HG02870 (cell line): ENCODE results near the gene PARVA.

Experiments
- ATAC-seq: cut with Tn5 transposase; IDR thresholded peaks from one replicate; pipeline ENCODE4 v1.9.1; 2021; ENCODE audit warnings: mild to moderate bottlenecking, moderate library complexity; ENCODE audit not compliant: unreplicated experiment

PARVA gene

GRCh38 chr11:12524865-12525264 lies 147.5 kb downstream of the PARVA start:
- ATAC-seq, result no peak

GRCh38 chr11:12525466-12526055 lies 148.2 kb downstream of the PARVA start:
- no peak for ATAC-seq

GRCh38 chr11:12526789-12527188 lies 149.4 kb downstream of the PARVA start:
- ATAC-seq, result no peak

- ATAC-seq, result no peak
These were observed 151.1 kb downstream of the PARVA start for GRCh38 chr11:12528487-12528886.

GRCh38 chr11:12529041-12529440 lies 151.7 kb downstream of the PARVA start:
- no peak for ATAC-seq

- no peak for ATAC-seq
These were observed 152.4 kb downstream of the PARVA start for GRCh38 chr11:12529793-12530192.

- no peak for ATAC-seq
These were observed 153.6 kb downstream of the PARVA start for GRCh38 chr11:12531020-12531419.

- no peak for ATAC-seq
These were observed 154.3 kb downstream of the PARVA start for GRCh38 chr11:12531681-12532080.

- ATAC-seq, result no peak
These were observed 155.2 kb downstream of the PARVA start for GRCh38 chr11:12532580-12532979.

GRCh38 chr11:12534549-12534948 lies 157.2 kb downstream of the PARVA start:
- no peak for ATAC-seq

- no peak for ATAC-seq
These were observed 157.9 kb downstream of the PARVA start for GRCh38 chr11:12535321-12535720.

GRCh38 chr11:12536566-12536965 lies 159.2 kb downstream of the PARVA start:
- ATAC-seq, result no peak

GRCh38 chr11:12537778-12538401 lies 160.5 kb downstream of the PARVA start:
- ATAC-seq, result no peak

- no peak for ATAC-seq
These were observed 161.6 kb downstream of the PARVA start for GRCh38 chr11:12538889-12539421.

- ATAC-seq, result no peak
These were observed 162.2 kb downstream of the PARVA start for GRCh38 chr11:12539572-12539971.

- no peak for ATAC-seq
These were observed 162.8 kb downstream of the PARVA start for GRCh38 chr11:12540075-12540680.

GRCh38 chr11:12540913-12541582 lies 163.7 kb downstream of the PARVA start:
- no peak for ATAC-seq

- no peak for ATAC-seq
These were observed 164.3 kb downstream of the PARVA start for GRCh38 chr11:12541583-12542151.

GRCh38 chr11:12542186-12542935 lies 165.0 kb downstream of the PARVA start:
- ATAC-seq, result no peak

- no peak for ATAC-seq
These were observed 166.4 kb downstream of the PARVA start for GRCh38 chr11:12543596-12544415.
